Heart left ventricle (tissue), 16 donors: ENCODE data around the gene CYP3A4. TPM values are rescaled to one million over a fixed set of nuclear protein-coding genes. Genes with fewer than 3 reads are reported as not detected.
"Not testable (repeated sequence)": the region's sequence is repeated elsewhere in the genome, so short reads cannot be mapped to it uniquely, and the experiment has no call there.

ENCODE experiments used
- ATAC-seq, 4 donors: fragments of 200-7000 bp; cut with Tn5 transposase; one replicate each; pipeline ENCODE4 v1.9.1; 2020 to 2022; ENCODE audit warnings: moderate library complexity in 4 of 4, mild to moderate bottlenecking in 3 of 4, moderate number of reproducible peaks in 1 of 4
- DNase-seq, 5 donors: peaks; one replicate each; pipeline ENCODE4 v3.0.0-alpha.2; 2020
- H3K27ac ChIP-seq, 12 donors: fragments of 200-600 bp; sonication (generic) in 4 of 12; one replicate each; pipeline versions ENCODE4 v1.5.0 to v1.8.0; 2016 to 2022; ENCODE audit warnings: mild to moderate bottlenecking in 2 of 12
- H3K27me3 ChIP-seq, 9 donors: fragments of 200-600 bp; sonication (generic) in 2 of 9; one replicate each; pipeline versions ENCODE4 v1.5.1 to v1.8.0; 2016 to 2022; ENCODE audit warnings: mild to moderate bottlenecking in 3 of 9
- H3K36me3 ChIP-seq, 9 donors: fragments of 200-600 bp; sonication (generic) in 2 of 9; one replicate each; pipeline versions ENCODE4 v1.5.0 to v1.8.0; 2018 to 2022; ENCODE audit warnings: mild to moderate bottlenecking in 2 of 9
- H3K4me1 ChIP-seq, 12 donors: fragments of 200-600 bp; sonication (generic) in 4 of 12; one replicate each; pipeline versions ENCODE4 v1.5.0 to v1.8.0; 2016 to 2022; ENCODE audit warnings: mild to moderate bottlenecking in 3 of 12
- H3K4me3 ChIP-seq, 12 donors: fragments of 200-600 bp; sonication (generic) in 4 of 12; one replicate each; pipeline versions ENCODE4 v1.5.0 to v1.8.0; 2017 to 2022; ENCODE audit warnings: mild to moderate bottlenecking in 9 of 12, moderate library complexity in 4 of 12
- H3K9me3 ChIP-seq, 12 donors: fragments of 200-600 bp; sonication (generic) in 4 of 12; one replicate each; pipeline versions ENCODE4 v1.5.0 to v1.8.0; 2016 to 2022; ENCODE audit warnings: mild to moderate bottlenecking in 1 of 12
- CTCF ChIP-seq, 12 donors: fragments of 200-600 bp; sonication (generic) in 4 of 12; IDR thresholded peaks; one replicate each; pipeline versions ENCODE4 v1.5.0 to v1.8.0; 2018 to 2022; ENCODE audit warnings: antibody characterized with exemption in 12 of 12, mild to moderate bottlenecking in 5 of 12
- POLR2A ChIP-seq, 2 donors: fragments of 450-650 bp; IDR thresholded peaks; one replicate each; pipeline ENCODE4 v1.6.1; 2017; ENCODE audit warnings: antibody characterized with exemption in 2 of 2, mild to moderate bottlenecking in 2 of 2, moderate library complexity in 2 of 2
- WGBS, 4 donors: extraction: QIAGEN DNeasy Blood & Tissue Kit in 2 of 4; methylation state at CpG; one replicate each; pipeline versions ENCODE4 v1.1.5 to v1.1.7; 2013 to 2018; 5-methylcytosine and 5-hydroxymethylcytosine counted together
- intact Hi-C, 10 donors: fragments of 100-400 bp; cut with DNase I; formaldehyde crosslinking; loops; one replicate each; pipeline versions ENCODE4 v1.11.1 to v1.14.2; 2022
- polyA plus RNA-seq, 2 donors: library from polyadenylated mRNA; stranded (reverse); fragments of 200-250 nt; gene quantifications; one replicate each; pipeline ENCODE4 v1.2.3, GENCODE V29; 2013
- total RNA-seq, 9 donors: library from RNA; depleted of rRNA in 2 of 9; stranded (reverse); fragments of >200 nt in 2 of 9; fragmentation: NEBNext Ultra II Directional in 3 of 9; extraction: Animal tissue kit (Norgen Biotek cat#: 25700) in 3 of 9; gene quantifications; one replicate each; pipeline versions ENCODE4 v1.1.0 to v1.2.4, GENCODE V29; 2016 to 2023
- donor health status: ischemic (EF 13 %, LVEDD 7.1; RV severe dilation, severe dysfunction).
- donor health status: healthy with polysubstance abuse.
- donor health status: DM: no; HTN: yes; CAD: no.
- donor health status: DM: no; HTN: no; CAD: no.
- donor health status: ischemic (EF 25% LVEDD 6.9; RV normal size, moderate dysfunction).
- donor health status: ischemic (EF 25% LVEDD 5.7; RV mildly dilated, moderate dysfunction).
- donor health status: healthy.
- donor health status: DM: yes; HTN: yes; CAD: no.
- donor health status: ischemic (EF 35%, LVEDD 5.7; RV mildly dilated, moderate dysfunction).
- donor health status: nonischemic (EF 11% LVEDD 7.7; RV severe dilation, severe dysfunction).
- donor health status: DM: yes; HTN: yes; CAD: no.
- donor health status: PGD.
- donor health status: ischemic (EF 29% LVEDD 5.4; RV normal size, mild dysfunction).
- donor health status: nonischemic (EF 23%, LVEDD 6.1; RV moderate dilation, normal function).

CYP3A4 gene
- total and polyA plus RNA-seq, 11 donors = 0.03 to 0.56 TPM; not detected in 9

DNA sequence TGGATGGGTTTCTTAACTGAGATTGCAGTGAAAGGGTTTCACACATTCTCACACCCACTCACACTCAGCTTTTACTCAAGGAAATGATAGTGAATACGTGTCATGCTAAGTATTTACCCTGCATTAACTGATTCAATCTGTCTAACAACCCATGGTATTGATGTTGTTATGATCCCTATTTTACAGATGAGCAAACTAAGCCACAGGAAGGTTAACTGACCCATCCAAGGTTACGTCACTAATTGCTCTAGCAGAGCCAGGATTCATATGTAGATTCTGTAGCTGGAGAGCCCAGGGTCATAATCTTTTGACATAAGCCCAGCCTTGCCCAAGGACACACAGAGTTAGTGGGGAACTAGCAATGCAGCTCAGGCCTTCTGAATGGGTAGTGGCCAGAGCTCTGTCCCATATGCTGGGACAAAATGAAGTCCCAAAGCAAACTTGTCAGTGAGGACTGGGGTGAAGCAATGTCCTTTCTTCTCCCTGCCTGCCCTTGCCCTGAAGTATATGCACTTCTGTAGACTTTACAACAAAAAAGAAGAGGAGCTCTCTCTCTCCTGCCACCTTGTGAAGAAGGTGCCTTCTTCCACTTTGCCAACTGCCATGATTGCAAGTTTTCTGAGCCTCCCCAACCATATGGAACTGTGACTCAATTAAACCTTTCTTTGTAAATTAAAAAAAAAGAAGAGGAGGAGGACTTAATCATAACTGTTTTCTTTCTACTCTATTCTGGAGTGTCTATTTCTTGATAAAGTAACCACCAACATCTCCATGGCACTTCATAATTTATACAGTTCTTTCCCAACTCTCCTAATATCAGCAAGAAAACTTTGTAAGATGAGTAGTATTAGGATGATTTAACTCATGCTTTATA is 44.0 kb downstream of the CYP3A4 start:
- Histone ChIP-seq H3K36me3 (peaks cover 0 to 9% (median 0%) of the 10 kb centered on the region in 9 donors), H3K27me3 (no peaks in the 10 kb centered on the region), H3K4me1 (no peaks in the 10 kb centered on the region), H3K9me3 (peaks cover 0 to 3% (median 0%) of the 10 kb centered on the region in 12 donors), H3K4me3 (no peak overlapping the region), H3K27ac (no peak overlapping the region)
- ATAC-seq (no peak), DNase-seq (no peak)
- WGBS, 4 donors = 72 to 84% (median 78%) methylated on average over 2 of the region's 2 CpGs
- intact Hi-C loops = no loop called here
- TF ChIP-seq CTCF (IDR thresholded peaks at IDR 0.05) (no peak), POLR2A (IDR thresholded peaks at IDR 0.05) (no peak)

- intact Hi-C loops = no loop called here
- DNase-seq (no peak), ATAC-seq (no peak)
- TF ChIP-seq POLR2A (IDR thresholded peaks at IDR 0.05) (no peak), CTCF (IDR thresholded peaks at IDR 0.05) (no peak)
- H3K4me1 ChIP-seq = no peaks in the 10 kb centered on the region
- no peaks in the 10 kb centered on the region for H3K27me3 ChIP-seq
- H3K4me3 ChIP-seq = no peak overlapping the region
- WGBS, 4 donors = 78 to 91% (median 86%) methylated on average over 1 of the region's 1 CpG
- no peaks in the 10 kb centered on the region for H3K9me3 ChIP-seq
- H3K27ac ChIP-seq = no peak overlapping the region
- H3K36me3 ChIP-seq = peaks cover 0 to 9% (median 0%) of the 10 kb centered on the region in 9 donors
Measured at GRCh38 chr7:99737726-99738125, 46.3 kb downstream of the CYP3A4 start.

DNA sequence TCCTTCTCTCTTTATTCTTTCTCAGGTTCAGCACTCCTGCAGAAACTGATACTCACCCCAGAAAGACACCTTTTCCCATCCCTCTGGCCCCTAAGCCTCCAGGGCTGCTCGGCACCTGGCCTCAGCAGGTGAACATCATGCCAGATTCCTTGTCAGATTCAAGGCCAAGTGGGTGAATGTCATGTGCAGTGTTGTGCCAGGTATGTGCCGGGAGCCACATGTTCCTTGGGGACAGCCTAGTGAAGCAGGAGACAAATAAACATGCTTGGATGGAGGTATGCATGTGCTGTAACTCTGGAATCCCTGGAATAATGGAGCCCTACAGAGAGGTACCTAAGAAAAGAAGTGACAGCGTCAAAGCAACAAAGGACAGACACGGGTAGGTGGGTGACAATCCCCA is 47.3 kb downstream of the CYP3A4 start:
- H3K4me1 ChIP-seq, H3K36me3 ChIP-seq, ATAC-seq, DNase-seq, H3K4me3 ChIP-seq, H3K27me3 ChIP-seq, H3K9me3 ChIP-seq, intact Hi-C loops, H3K27ac ChIP-seq: not testable (repeated sequence)
- 85 to 90% (median 87%) methylated on average over 4 of the region's 4 CpGs for WGBS, 4 donors

- Histone ChIP-seq H3K27ac (no peak within 1 kb of the TSS), H3K4me3 (no peak within 1 kb of the TSS), H3K9me3 (no peaks in the 10 kb centered on the region), H3K36me3 (peaks cover 0 to 9% (median 0%) of the 10 kb centered on the region in 9 donors), H3K27me3 (no peaks in the 10 kb centered on the region), H3K4me1 (no peaks in the 10 kb centered on the region)
- no peak for ATAC-seq
- intact Hi-C loops = no loop called here
- no peak for TF ChIP-seq POLR2A (IDR thresholded peaks at IDR 0.05)
- TF ChIP-seq CTCF (IDR thresholded peaks at IDR 0.05) = no peak
- 60 to 70% (median 67%) methylated on average over 5 of the region's 5 CpGs for WGBS, 4 donors
- no peak for DNase-seq
Measured at GRCh38 chr7:99734987-99735386, 49.0 kb downstream of the CYP3A4 start, which contains the start of gene CYP3A7. CYP3A7 (minus strand) TSS chr7:99735196; CDS start chr7:99735093, 103 bp downstream.
